Embryonic facial prominence (tissue), 1 donor: Measurements from ENCODE around the gene ZNF423.
"Not testable (repeated sequence)": the region's sequence is repeated elsewhere in the genome, so short reads cannot be mapped to it uniquely, and the experiment has no call there.

Experiments used
- DNase-seq: peaks from one replicate; pipeline ENCODE4 v3.0.0-alpha.2; 2016; ENCODE audit errors: extremely low spot score

ZNF423 gene

DNA sequence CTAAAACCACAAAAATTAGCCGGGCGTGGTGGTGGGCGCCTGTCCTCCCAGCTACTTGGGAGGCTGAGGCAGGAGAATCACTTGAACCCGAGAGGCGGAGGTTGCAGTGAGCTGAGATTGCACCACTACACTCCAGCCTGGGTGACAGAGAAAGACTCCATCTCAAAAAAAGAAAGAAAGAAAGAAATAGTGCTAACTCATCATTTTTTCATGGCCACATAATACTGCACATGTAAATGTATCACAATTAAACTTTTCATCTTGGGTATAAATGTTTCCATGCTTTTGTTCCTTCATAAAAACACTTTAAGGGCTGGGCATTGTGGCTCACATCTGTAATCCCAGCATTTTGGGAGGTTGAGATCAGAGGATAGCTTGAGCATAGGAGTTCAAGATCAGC lies 15.9 kb upstream of the ZNF423 start:
- DNase-seq = not testable (repeated sequence)

DNA sequence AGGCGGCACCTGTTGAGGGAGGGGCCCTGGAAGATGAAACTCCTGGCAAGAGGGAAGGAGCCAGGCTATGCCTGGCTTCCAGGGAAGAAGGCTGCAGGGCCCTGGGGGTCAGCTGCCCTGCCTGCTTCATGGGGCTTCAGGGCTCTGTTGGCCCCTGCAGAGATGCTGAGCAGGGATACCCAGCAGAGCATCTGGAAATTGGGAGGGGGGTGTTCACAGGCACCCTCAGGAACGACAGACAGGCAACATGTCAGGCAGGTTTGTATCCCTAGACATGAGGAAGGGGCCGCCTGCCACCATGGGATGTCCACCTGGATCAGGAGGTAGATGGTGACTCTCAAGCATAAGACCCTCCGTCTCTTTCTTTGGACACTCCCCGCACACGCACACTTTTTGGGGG lies 13.8 kb upstream of the ZNF423 start:
- no peak for DNase-seq

DNA sequence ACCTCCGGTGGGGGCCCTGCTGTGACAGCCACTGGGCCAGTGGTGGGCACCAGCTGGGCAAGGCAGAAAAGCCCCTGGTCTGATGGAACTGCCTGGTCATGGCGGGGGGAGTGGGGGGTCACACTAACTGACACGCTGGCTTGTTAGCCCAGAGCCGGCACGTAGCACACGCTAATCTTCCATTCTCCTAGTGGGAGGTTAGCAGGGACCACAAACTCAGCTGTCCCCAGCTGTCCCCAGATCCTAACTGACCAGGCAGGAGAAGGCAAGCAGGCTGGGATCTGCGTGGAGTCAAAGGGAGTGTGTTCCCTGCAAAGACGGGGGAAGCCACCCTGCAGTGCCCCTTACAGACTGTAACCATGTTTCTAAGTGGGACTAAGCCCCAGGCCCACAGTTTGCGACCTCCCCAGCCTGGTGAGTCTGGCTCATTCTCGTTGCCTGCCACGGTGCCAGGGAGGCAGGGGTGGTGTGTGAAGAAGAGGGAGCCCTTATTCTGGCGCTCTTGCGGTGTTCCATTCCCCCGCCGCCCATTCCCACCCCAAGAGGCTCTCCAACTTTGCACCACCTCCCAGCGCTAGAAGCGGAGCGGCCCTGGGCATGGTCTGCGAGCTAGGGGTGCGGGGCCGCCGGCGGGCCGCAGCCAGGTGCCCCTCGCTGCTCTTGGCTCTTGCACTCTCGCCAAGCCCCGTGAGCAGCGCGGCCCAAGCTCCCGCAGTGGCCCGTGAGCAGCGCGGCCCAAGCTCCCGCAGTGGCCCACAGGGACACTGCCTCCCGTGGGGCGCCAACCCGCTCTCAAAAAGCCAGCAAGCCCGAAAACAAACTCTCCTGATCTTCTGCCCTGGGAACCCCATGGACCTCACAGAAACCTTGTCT lies 12.1 kb upstream of the ZNF423 start:
- DNase-seq = no peak

DNA sequence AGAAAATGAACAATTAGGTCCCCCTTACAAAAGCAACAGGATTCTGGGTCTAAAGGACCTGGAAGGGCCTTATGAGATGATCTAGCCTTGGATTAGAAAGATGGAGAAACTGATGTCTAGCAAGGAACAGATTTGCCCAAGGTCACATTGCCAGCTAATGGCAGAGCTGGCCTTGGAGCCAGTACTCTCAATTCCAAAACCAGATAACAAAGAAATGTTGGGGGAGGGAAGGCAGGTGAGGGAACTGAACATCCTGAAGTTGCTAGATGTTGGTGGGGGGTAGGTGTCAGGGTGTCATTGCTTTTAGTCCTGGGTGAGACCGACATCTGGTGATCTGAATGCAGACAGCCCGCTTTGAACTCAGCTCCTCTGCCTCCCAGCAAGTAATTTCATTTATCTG lies 11.3 kb upstream of the ZNF423 start:
- DNase-seq = no peak

DNA sequence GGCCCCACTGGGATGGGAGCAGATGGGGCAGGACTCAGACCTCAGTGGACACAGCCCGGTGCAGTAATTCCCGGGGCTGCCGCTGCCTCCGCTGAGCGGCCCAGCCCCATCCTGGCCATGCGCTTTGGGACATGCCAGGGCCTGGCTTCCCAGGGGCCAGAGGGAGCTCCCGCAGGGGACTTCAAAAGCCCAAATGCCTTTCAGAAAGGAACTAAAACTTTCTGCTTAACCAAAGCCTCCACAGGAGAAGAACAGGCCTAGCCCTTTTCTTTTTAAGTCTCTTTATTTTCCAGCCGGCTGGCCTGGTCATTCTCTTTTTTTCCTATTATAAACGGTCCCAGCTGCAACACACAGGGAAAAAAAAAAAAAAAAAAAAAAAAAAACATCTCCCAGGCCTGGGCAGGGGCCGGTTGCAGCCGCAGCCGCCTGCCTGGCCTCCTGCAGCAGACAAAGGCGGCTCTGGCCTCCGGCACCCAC lies 10.7 kb upstream of the ZNF423 start:
- DNase-seq = no peak

DNA sequence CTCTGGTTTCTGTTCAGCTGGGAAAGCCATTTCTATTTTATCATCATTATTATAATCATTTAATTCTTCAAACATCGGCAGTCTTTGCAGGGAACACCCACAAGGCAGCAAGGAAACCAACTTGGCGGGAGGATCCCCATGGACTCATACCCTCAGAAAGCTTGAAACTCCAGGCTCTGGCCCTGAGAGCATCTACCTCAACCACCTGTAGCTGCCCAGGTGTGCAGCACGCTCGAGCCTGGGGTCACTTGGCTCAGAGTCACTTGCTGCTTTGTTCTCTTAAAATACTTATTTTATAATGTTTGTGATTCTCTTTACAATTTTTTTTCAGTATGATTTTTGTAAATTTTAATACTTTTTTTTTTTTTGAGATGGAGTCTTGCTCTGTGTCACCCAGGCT lies 6.8 kb upstream of the ZNF423 start:
- DNase-seq = no peak

DNA sequence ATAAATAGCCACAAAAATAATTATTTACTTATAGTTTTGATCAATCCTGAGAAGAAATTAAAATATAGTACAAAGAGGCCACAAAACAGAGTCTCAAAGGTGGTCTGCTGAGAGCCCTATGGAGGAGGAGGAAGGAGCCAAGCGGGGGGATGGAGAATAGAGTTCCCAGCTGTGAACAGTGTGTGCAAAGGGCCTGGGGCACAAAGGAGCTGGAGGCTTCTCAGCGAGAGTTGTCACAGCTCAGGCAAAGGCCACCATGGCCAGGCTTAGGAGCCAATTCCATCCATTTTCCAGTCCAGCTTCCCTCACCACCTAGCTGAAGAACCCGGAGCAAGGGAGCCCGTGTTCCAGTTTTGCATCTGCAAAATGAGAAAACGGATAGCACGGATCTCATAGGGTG lies 5.4 kb upstream of the ZNF423 start:
- DNase-seq = no peak

DNA sequence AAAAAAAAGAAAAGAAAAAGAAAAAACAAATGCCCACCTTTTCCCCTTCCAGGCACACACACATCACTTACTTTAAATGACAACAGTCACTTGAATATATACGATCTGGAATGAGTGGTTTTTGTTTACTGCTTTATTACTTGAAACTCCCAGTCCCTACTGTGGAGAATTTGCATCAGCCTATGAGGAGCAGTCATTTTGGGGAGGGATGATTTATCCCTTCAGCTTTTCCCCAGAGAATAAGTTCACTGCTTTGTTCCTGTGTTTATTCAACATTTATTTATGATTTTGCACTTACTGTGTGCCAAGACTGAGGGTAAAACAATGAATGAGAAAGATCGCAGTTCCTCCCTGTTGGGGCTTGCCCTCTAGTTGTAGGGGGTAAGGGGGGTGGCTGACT lies 4.7 kb upstream of the ZNF423 start:
- DNase-seq = no peak

DNA sequence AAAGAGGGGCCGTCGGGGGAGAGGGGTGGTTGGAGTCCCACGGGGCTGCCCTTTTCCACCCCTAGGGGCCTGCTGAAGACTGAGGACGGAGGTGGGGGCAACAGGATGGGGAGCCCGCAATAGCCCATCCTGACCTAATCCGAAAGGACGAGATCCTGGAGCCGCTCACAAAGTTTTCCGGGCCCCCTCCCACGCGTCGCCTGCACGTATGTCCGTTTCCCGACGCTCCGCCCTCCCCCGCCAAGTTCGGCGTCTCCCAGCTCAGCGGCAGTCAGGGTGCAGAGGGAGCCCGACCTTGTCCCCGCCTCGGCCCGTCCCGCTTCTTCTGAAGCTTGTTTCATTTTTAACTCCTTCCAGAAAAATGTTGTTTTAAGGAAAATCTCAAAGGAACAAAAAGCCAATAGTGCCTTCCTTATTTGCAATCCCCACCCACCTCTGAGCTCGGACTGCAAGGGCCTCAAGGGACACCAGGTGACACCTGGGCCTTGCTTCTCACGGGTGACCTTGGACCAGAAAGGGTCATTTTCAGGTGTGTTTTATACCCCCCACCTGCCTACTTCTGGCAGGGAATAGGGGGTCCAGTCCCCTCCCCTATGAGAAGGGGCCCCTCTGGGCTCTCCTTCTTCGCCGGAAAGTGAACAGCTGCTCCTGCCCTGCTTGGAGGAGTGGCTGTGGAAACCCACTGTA lies 3.4 kb upstream of the ZNF423 start:
- no peak for DNase-seq

DNA sequence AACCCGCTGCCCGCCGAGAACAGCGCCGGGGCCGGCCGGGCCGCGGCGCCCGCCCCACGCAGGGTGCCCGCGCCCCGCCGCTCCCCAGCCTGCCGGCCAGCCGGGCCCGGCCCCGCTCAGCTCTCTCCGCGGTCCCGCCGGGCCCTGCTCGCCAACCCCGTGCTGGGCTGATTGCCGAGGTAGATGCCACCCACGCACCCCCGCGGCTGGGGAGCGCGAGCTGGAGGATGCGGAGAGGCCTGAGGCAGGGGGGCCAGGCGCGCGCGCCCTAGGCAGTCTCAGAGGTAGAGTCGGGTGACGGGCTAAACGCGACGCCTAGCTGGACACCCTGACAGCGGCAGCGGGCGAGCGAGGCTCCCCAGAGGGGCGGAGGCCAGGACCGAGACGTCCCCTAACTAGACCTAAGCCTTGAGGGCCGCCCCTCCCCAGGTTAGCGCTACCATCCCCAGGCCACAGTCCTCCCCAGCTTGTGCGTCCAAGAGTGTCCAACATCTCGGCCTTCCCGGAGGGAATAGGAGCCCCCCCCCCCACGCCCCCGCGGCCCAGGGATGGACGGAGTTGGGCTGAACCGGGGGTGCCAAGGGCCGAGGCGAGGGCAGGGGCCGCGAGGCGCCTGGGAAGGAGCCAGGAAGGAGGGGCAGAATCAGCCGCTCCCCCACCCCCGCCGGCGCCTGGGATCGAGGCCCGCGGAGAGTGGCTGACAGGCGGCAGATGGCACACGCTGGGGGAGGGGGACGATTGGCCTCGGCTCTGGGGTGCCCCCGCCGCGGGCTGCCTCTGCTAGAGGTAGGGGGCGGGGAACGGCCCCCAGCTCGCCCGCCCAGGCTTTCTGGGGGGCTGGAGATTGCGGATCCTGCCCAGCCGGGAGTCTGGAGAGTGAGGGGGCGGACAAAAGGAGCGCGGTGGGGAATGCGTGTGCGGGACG lies 2.5 kb upstream of the ZNF423 start:
- no peak for DNase-seq

DNA sequence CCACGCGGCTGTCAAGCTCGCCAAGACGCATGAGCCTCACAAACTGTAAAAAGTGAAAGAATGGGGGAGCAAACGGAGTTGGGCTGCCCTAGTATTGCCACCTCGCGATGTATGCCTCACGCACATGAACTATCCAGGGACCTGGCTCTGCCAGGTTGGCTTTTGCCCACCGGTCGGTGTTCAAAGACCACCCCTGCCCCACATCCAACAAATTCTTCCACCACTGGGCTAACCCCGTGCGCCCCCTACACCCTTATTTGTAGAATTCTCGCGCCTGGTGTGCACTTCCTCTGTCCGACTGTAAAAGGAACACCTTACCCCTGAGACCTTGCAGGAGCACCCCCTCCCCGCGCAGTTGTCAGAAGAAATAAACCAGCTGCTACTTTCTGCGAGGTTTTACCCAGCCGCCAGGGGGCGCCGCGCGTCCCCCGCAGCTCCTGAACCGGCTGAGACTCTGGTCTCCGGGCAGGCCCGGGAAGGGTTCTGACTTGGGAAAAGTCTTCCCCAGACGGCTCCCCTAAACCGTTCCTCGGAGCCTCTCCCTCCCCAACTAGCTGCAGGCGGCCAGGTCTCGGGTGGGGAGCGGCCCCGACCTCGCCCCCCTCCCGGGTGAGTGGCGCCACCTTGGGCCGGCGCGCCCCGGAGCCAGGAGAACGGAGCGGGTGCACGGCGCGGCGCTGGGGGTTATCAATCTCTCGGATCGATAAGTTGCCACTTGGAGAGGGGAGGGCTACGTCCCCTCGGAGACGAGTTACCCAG lies 1.7 kb upstream of the ZNF423 start:
- no peak for DNase-seq

DNA sequence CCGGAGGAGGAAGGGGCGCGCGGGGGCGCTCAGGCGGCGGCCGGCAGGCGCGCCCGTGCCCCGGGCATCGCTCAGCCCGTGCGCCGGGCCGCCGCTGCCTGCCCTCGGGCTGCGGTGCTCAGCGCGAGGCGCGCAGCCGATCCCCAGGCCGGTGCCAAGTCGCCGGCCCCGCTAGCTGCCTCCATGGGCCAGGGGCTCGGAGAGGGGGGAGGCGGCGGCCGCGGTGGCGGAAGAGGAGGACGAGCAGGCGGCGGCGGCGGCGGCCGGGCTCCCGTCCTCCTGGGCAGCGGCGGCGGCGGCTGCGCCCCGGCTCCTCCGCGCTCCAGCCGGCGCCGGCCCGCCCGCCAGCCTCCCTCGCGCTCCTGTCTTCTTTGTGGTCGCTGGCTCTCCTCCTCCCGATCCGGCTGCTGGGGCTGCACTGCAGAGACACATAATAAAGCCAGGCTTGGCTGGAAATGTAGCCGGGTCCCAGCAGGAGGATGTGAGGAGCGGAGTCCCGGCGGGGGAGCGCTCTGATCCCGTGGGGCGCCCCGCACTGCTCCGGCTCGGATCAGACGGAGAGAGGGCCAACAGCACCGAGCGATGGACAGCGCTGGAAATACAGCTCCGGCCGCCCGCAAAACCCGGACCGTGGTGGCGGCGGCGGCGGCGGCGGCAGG lies 889 bp upstream of the ZNF423 start:
- peak; percentile 74 for DNase-seq

DNA sequence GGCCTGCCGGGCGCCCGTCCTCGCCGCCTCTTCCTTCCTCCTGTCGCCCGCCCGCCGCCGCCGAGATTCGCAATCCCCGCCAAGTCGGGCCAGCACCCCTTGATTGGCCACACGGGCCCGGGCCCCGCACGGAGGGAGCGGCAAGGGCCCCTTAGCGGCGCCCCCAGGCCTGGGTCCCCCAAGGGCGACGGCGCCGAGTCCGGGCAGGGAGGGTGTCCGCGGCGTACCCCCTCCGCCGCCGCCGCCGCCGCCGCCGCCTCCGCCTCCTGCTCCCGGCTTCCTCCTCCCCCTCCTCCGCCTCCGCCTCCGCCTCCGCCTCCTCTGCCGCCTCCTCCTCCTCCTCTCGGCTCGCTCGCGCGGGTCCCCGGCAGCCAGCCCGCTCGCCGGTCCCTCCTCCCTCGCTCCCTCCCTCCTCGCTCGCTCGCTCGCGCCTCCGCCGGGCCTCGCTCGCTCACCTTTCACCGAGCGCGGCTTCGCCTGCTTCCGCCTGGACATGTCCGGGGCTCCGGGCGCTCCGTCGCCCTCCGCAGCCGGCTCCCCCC lies 561 bp downstream of the ZNF423 start:
- DNase-seq = peak; percentile 73

DNA sequence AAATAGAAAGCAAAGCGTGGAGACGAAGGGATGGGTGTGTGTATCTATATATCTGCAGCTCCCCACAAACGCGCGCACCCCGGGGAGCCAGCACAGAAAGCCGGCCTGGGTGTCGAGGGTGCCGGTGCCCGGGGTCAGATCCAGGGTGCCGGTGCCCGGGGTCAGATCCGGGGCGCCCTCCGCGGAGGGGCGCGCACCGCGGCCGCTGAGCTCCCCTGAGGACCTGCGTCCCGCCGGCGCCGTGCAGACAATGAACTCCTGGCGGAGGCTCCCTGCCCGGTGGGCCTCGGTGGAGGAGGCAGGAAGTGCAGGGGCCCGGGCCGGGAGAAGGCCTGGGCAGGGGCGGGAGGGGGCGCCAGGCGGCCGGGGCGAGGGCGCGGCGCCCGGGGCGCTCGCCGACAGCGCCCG lies 1.1 kb downstream of the ZNF423 start:
- DNase-seq = no peak

DNA sequence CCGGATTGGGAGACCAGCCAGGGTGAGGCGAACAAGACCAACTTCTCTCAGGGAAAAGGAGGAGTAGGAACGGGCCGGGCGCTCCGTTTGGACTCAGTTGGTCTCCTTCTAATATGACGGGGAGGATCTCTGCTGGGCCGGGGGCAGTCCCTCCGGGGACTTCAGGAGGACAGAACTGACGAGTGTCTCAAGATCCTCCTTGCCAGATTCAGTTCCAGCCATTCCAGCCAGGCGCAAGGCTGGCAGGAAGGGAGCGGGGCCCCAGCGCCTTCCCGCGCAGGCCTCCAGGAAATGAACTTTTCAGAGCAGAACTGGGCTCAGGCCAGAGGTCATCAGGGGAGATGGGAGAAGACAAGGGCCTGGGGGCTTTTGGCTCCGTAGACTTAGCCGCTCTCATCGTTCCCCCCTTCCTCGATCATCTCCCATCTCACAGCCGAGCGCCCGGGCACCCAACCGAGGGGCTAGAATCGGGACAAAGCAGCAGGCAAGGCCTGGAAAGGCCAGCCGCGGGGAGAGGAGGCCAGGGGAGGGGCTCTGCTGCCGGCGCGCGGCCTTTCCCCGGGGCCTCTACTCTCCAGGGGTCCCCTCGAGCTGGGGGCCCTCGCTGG lies 1.6 kb downstream of the ZNF423 start:
- DNase-seq = no peak

DNA sequence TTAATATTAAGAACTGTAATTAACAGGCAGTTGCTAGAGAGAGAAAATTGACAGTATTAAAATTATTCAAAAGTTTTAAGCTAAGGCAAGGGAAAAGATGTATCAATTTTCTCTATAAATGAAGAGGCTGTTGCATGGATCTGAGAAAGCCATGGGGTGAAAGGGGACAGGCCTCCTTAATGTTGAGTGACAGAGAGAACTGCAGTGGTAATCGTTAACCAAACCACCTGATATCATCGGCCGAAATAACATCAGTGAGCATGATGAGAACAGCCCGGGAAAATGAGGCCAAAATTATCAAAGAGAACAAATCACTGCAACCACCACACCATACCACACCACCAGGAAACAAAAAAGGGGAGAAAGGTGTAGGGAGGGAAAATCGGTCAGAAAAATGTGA lies 3.6 kb downstream of the ZNF423 start:
- no peak for DNase-seq

DNA sequence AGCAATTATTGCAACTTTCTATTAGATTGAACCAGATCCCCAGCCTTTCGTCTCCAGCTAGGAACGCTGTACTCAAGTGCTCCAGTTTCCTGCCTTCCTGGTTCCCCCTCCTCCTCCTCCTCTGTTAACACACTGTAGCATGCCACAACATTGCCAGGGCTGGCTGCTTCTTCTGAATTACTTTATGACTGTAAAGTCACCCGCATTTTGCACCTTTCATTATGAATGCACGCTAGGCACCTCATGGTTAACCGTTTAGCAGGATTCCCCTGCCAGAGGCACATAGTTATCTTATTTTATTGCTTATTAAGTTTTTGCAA lies 4.5 kb downstream of the ZNF423 start:
- no peak for DNase-seq

DNA sequence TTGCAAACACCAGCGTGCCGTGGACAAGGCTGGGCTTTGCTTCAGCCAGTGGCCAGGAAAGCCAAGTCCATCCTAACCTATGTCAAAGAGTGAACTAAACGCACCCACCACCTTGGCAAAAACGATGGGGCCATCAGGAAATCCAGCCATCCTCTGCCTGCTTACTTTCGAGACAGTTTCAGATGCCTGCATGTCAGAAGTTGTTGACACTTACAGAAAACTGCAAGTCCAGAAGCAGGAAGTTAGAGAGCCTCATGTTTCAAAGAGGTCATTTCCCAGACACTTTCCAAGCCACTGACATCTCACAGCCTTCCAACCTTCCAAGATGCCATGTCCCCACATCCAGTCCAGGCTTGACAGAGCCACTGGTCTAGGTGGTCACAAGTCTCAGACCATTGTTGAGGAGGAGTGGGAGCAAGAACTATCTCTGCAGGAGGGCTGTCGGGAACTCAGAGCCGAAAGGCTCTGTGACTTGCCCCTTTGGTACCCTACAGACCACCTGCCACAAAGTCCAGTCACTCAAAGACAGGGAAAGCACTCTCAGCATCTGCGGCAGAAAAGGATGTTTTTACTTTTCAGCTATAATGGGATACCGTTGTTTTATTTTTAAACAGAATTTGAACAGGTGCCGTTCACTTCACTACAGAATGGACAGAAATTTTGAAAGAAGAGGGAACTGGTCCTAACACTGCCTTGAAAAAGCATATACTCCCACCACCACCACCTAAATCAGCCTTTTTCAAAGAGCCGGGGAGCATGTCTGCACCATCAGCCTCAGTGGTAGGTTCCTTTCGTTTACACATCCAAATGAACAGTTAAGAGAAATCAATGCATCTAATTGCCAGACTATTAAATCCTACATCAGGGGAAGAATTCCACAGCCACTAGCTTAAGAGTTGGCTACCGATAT lies 5.1 kb downstream of the ZNF423 start:
- no peak for DNase-seq

DNA sequence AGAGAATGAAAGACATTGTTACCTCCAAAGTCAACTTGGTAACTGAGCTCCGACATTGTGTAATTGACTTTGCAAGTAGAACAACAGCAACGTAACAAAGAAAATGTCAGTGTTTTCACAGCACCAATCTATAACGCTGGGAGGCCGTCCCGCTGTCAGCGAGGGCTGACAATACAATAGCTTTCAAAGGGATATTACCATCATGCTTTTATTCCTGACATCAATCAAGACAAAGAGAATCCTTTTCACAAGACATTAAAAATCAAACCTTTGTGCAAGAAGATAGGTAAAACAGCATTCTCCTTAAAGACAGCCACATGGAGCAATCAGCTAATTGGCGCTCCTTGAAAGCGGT lies 6.2 kb downstream of the ZNF423 start:
- DNase-seq = no peak
